Tongue (tissue), 2 donors: ENCODE data around the gene PWWP2B. TPM values are rescaled to one million over a fixed set of nuclear protein-coding genes. Genes with fewer than 3 reads are reported as not detected.

Source experiments
- DNase-seq: peaks from one replicate; pipeline ENCODE4 v3.0.0-alpha.2; 2015
- total RNA-seq: library from RNA; depleted of rRNA; stranded (reverse); fragments of >200 nt; gene quantifications from one replicate; pipeline ENCODE4 v1.2.3, GENCODE V29; 2014

The PWWP2B gene
- total RNA-seq, 1 donor from 2014 or later: 25.3 TPM

GRCh38 chr10:132447446-132448247, 50.6 kb downstream of the PWWP2B start:
- peak; percentile 63 for DNase-seq

GRCh38 chr10:132448248-132448731, 51.3 kb downstream of the PWWP2B start:
- no peak for DNase-seq

DNA sequence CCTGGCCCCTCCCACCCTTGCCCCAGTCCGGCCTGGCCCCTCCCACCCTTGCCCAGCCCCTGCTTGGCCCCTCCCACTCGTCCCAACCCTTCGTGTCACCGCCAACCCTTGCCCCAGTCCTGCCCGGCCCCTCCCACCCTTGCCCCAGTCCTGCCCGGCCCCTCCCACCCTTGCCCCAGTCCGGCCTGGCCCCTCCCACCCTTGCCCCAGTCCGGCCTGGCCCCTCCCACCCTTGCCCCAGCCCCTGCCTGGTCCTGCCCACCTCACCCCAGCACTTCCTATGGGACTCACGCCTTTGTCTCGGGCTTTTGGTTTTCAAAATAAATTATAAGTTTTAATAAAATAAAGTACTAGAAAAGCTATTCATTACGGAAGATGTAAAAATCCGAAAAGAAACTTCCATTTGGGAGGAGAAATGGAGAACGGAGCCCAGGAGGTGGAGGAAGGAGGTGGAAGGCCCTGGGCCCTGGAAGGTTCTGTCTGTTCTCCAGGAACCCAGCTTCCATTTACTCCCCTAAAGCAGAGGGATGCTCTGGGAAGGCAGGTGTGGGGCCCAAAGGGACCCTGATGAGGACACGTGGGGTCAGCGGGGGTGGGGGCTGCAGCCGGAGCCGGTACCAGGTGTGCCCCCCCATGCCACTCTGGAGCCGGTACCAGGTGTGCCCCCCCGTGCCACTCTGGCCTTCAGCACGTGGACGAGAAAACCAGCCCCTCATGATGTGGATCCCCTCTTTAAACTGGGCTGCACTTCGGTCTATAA, 52.2 kb downstream of the PWWP2B start:
- DNase-seq: no peak

- DNase-seq: no peak
Measured at GRCh38 chr10:132449811-132450181, 52.8 kb downstream of the PWWP2B start.

DNA sequence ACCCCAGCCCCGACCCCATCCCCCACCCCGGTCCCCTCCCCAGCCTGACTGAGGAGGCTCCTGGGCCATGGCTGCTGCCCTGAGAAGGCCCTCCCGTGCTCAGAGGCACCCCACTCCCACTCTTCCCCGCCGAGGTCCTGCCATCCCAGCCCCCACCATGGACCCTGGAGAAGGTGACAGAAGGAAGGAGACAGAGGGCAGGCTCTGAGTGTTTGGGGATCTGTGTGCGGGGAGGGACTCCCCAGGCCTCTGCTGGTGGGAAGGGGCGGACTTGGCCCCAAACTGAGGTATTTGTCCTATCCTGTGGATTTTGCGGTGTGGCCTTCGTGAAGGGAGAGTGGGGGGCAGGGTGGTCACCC, 53.4 kb downstream of the PWWP2B start:
- DNase-seq: no peak

DNA sequence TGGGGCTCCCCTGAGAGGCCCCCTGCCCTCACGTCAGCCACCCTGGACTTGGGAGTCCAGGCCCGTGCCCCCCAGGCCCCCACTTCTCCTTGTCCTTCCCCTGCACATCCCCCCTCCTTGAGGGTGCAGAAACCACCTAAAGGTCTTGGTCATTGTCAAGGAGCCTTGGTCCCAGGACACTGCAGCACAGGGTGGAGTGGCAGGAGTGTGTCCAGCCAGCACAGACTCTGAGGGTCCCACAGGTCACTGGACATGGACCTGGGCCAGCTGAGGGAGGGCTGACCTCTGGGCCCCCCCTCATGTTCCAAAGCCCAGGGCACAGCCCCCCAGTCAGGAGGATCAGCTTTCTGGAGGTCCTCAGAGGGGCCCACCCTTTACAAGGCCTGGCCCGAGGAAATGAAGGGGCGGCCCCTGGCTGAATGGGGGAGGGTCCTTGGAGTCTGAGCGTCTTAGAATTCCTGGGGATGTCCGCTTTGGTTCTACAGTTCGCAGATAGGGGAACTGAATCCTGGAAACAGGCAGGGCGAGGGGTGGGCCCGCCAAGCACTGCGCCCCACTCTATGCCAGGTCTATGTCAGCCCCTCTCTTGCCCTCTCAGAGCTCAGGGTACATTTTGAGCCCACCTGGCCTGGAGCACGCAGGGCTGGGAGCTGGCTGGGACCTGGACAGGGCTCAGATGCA, 54.0 kb downstream of the PWWP2B start:
- no peak for DNase-seq

- no peak for DNase-seq
Measured at GRCh38 chr10:132451506-132452215, 54.7 kb downstream of the PWWP2B start.

- DNase-seq: no peak
Measured at GRCh38 chr10:132452216-132452650, 55.2 kb downstream of the PWWP2B start.

- DNase-seq: peak; percentile 89
Measured at GRCh38 chr10:132452651-132453469, 55.9 kb downstream of the PWWP2B start.

DNA sequence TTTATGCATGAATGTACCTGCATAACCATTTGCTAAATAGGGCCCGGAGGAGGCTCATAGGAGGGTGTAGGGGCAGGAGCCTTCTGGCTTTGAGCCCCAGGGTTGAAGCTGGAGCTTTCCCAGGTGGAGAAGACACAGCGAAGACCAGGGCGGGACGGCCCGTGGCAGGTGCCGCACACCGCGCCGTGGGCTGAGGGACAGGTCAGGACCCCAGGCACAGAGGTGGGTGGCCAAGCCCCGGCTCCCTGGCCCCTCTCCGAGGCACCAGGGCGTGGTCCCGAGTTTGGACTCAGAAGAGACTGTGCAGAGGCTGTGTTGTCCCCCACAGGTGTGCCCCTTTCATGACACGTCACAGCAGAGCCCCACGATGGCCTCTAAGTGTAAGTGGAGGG, 56.5 kb downstream of the PWWP2B start:
- DNase-seq: no peak

- no peak for DNase-seq
Measured at GRCh38 chr10:132454296-132455198, 57.5 kb downstream of the PWWP2B start.

DNA sequence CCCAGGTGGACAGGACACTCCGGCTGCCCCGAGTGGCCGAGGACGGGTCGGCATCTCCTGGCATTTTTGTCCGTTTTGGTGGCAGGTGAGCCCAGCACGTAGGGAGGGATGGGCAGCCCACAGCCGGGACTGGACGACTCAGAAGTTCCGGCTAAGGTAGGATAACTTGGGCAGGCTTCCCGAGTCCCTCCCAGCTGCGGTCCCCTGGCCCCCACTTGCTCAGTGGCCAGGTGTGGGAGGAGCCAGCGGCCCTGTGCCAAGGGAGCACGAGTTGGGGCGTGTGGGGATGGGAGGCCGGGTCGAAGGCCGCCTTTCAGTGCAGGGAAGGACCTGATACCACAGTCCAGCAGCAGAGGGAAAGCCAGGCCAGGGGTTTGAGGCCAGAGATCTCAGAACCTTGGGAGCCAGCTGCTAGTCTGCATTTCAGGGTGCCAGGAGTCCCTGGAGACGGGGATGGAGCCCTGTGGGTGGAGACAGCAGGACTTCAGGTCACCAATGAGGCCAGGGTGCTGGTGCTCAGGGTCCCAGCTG, 58.5 kb downstream of the PWWP2B start:
- no peak for DNase-seq

GRCh38 chr10:132455986-132456847, 59.2 kb downstream of the PWWP2B start:
- no peak for DNase-seq

- DNase-seq: no peak
Measured at GRCh38 chr10:132456881-132457280, 59.9 kb downstream of the PWWP2B start.

DNA sequence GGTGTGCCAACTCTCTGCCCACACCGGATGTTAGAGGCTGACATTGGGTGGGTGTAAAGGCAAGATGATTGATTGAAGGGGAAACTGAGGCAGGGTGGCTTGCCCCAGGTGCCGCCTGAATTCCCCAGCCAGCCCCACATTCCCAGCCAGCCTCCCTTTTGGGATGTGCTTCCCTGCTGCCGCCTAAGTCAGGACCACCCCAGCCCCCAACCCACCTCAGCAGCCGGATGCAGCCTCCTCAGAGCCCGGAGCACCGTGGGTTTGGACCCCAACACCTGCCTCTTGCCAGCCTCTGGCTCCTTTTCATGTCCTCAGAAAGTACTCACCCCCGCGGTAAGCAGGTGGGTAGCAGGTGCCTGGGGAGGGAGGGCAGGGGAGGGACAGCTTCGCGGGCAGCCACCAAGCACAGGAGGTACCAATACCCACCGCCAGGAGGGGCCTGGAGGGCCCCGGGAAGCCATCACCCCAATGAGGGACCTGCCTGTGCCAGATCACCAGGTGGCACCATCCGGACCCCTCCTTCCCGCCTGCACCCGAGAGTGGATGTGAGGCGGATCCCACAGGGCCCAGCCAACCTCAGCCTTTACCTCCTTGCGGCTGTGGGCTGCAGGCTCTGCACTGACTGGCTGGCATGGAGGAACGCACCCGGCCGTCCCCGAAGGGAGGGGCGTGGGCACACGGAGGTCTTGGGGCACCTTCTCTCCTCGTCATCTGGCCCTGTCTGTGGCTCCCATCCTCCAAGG, 60.5 kb downstream of the PWWP2B start:
- DNase-seq: no peak

DNA sequence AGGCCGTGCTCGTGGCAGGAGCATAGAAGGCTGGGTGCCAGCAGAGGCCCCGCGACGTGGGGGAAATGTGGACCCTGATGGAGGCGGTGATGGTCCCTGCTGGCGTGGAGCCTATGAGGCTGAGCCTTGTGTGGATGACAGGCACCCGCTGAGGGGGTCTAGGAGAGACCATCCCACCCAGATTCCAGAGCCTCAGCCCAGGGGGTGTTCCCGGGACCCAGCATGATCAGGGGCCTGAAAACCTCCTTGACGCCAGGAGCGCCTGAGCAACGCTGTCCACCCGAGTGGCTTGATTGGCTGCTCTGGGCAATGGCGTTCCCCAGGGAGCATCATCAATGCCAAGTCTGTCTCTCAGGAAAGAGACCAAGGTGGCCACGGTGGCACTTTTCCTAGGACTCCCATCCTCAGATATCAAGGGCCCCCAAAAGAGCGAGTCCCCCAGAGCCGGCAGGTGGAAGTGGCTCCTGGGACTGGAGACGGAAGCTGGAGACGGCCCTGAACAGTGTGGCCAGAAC, 61.1 kb downstream of the PWWP2B start:
- DNase-seq: no peak

DNA sequence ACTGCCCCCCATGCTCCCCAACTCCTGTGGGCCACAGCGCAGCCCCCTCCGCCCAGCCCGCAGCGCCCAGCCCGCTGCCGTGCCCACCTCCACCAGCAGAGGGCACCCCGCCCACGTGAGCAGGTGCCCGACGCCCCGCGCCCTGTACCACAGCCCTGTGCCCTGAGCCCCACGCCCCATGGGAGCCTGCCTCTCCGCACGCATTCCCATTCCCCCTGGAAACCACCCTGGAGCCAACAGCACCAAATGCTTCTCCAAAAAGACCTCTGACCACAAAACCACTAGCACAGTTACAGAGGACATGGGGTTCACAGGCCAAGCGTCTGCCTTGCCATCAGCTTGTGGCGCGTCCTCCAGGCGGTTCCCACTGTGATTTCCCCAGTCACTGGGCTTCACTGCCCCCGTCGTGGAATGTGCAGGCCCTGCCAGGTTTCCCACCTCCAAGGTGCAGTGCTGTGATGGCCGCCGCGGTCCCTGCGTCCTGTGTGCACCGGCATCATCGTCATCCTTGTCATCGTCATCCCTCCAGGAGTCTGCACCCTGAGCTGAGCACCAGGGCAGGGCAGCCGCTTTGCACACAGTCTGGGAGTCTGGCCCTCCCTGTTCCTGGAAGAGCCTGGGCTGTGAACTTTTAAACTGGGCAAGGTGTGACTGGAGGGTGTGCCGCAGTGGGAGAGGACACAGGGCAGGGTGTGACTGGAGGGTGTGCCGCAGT, 61.7 kb downstream of the PWWP2B start:
- peak; percentile 54 for DNase-seq
